HepG2 (cell line): ENCODE data around the gene IRF3. TPM values are rescaled to one million over a fixed set of nuclear protein-coding genes. Genes with fewer than 3 reads are reported as not detected.

Source experiments
- ASH2L ChIP-seq: fragments of 300-600, 200-600 bp; sonication (generic); IDR thresholded peaks from 2 replicates; pipeline ENCODE4 v1.7.0; 2017; ENCODE audit warnings: low read depth, mild to moderate bottlenecking, moderate library complexity, mixed read lengths, low read length; ENCODE audit not compliant: insufficient read length
- ATF2 ChIP-seq: sonication (generic); formaldehyde crosslinking; IDR thresholded peaks from 2 replicates; pipeline ENCODE4 v1.4.0; 2020; ENCODE audit warnings: missing genetic modification reagents
- CHCHD3 ChIP-seq: sonication (generic); formaldehyde crosslinking; IDR thresholded peaks from 2 replicates; pipeline ENCODE4 v1.8.0; 2022; ENCODE audit warnings: mild to moderate bottlenecking, missing genetic modification reagents, moderate library complexity
- DNMT1 ChIP-seq: sonication (generic); formaldehyde crosslinking; IDR thresholded peaks from 2 replicates; pipeline ENCODE4 v1.5.1; 2020; ENCODE audit warnings: mild to moderate bottlenecking, missing genetic modification reagents
- GFI1 ChIP-seq: sonication (generic); formaldehyde crosslinking; IDR thresholded peaks from 2 replicates; pipeline ENCODE4 v1.5.0; 2020; ENCODE audit warnings: missing genetic modification reagents, mild to moderate bottlenecking, borderline replicate concordance
- KLF13 ChIP-seq: sonication (generic); formaldehyde crosslinking; IDR thresholded peaks from 2 replicates; pipeline ENCODE4 v1.4.0; 2020; ENCODE audit warnings: mild to moderate bottlenecking, missing genetic modification reagents
- KLF15 ChIP-seq: sonication (generic); formaldehyde crosslinking; IDR thresholded peaks from 2 replicates; pipeline ENCODE4 v1.8.1; 2023; ENCODE audit warnings: borderline replicate concordance, mild to moderate bottlenecking, inconsistent platforms, missing genetic modification reagents, mixed read lengths
- NFE2L1 ChIP-seq: sonication (generic); formaldehyde crosslinking; IDR thresholded peaks from 2 replicates; pipeline ENCODE4 v1.4.0; 2020; ENCODE audit warnings: missing genetic modification reagents, mild to moderate bottlenecking, borderline replicate concordance
- SOX13 ChIP-seq, 3 experiments: fragments of 450-650 bp in 1 of 3; sonication (generic) in 1 of 3; formaldehyde crosslinking in 1 of 3; IDR thresholded peaks in 2 of 3; conservative IDR thresholded peaks in 1 of 3; 2 replicates each; pipeline versions ENCODE4 v1.5.0 to v1.6.1; 2016 to 2020; ENCODE audit warnings: antibody characterized with exemption in 1 of 3, mild to moderate bottlenecking in 1 of 3, missing compliant biosample characterization in 1 of 3, missing genetic modification reagents in 1 of 3, moderate library complexity in 1 of 3
- THRA ChIP-seq: sonication (generic); formaldehyde crosslinking; IDR thresholded peaks from 2 replicates; pipeline ENCODE4 v1.4.0; 2020; ENCODE audit warnings: missing genetic modification reagents, borderline replicate concordance
- USF2 ChIP-seq, 2 experiments: sonication (generic) in 1 of 2; formaldehyde crosslinking in 1 of 2; IDR thresholded peaks; 2 replicates each; pipeline versions ENCODE4 v1.5.1 to v1.6.1; 2011 to 2020; ENCODE audit warnings: borderline replicate concordance in 1 of 2, low read depth in 1 of 2, low read length in 1 of 2, mild to moderate bottlenecking in 1 of 2, missing genetic modification reagents in 1 of 2, moderate library complexity in 1 of 2
- ZNF567 ChIP-seq: sonication (generic); formaldehyde crosslinking; IDR thresholded peaks from 2 replicates; pipeline ENCODE4 v1.8.1; 2023; ENCODE audit warnings: mild to moderate bottlenecking, missing genetic modification reagents, borderline replicate concordance
- polyA plus RNA-seq, 8 experiments: library from polyadenylated mRNA; depleted of rRNA in 3 of 8; stranded (reverse) in 7 of 8; unstranded in 1 of 8; fragments of >200 nt; fragmentation: Illumina TruSeq in 4 of 8; extraction: Trizol in 4 of 8; gene quantifications; 2 replicates each; pipeline versions ENCODE4 v1.2.1 to v1.2.3, GENCODE V29; 2011 to 2016; ENCODE audit warnings: low read depth in 4 of 8, missing spikeins in 1 of 8, mixed read lengths in 1 of 8; ENCODE audit not compliant: insufficient read depth in 1 of 8
- total RNA-seq, 5 experiments: library from RNA; depleted of rRNA; stranded (reverse); fragments of >200 nt; fragmentation: Illumina TruSeq; extraction: Trizol; gene quantifications; 2 replicates each; pipeline ENCODE4 v1.2.3, GENCODE V29; 2016; ENCODE audit warnings: low read depth in 1 of 5
- TF ChIP-seq, protein P1 (sequence below): sonication (generic); formaldehyde crosslinking; IDR thresholded peaks from 2 replicates; pipeline ENCODE4 v1.5.1; 2020; ENCODE audit warnings: missing genetic modification reagents, mild to moderate bottlenecking, borderline replicate concordance
- TF ChIP-seq, protein P2 (sequence below), 2 experiments: fragments of 450-650 bp in 1 of 2; sonication (generic) in 1 of 2; formaldehyde crosslinking; IDR thresholded peaks; 2 replicates each; pipeline versions ENCODE4 v1.5.0 to v1.8.0; 2020 to 2022; ENCODE audit warnings: mild to moderate bottlenecking in 1 of 2, missing genetic modification reagents in 1 of 2
- TF ChIP-seq, protein P3 (sequence below): IDR thresholded peaks from 2 replicates; pipeline ENCODE4 v1.6.1; 2016; ENCODE audit warnings: missing compliant biosample characterization, missing genetic modification reagents, borderline replicate concordance

Gene IRF3
- total and polyA plus RNA-seq, 2 of the 13 experiments (the other 11 are each of a cell fraction or from before 2014, with no cell fraction given): 61.9 to 65.5 TPM

DNA sequence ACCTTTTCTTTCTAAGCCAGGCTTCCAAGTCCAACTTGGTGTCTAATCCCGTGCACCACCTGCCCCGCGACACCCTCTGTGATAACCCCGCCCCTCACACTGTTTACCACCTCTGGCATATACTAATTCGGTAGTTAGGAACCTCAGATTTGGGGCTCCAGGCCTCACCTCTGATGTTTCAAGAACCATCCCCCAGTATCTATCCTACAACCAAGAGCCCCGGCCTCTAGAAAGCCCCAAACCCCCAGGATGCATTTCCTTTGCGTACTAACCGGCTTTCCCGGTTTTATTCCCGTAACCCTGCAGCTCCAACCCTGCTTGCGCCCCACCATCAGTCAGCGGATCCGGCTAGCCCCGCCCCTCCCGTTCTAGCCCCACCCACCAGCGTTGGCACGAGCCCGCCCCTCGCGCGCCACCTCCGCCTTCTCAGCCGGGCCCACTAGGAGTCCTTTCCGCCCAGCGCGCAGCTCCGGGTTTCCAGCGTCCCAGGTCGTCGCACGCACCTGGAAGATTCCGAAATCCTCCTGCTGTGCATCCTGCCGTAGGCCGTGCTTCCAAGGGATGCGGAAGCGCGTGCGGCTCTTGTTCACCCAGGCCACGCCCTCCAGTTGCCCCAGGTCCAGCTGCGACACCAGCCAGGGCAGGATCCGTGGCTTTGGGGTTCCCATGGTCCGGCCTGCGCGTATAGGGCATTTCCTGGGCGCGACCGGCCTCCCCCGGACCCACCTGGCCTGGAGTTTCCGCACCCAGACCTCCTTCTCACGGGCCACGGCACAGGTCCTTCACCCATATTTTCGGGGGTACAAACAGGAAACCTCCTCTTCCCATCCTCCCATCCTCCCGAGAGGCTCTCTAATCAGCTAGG is 1.3 kb downstream of the IRF3 start (continued):
- TF ChIP-seq, protein P1, sequence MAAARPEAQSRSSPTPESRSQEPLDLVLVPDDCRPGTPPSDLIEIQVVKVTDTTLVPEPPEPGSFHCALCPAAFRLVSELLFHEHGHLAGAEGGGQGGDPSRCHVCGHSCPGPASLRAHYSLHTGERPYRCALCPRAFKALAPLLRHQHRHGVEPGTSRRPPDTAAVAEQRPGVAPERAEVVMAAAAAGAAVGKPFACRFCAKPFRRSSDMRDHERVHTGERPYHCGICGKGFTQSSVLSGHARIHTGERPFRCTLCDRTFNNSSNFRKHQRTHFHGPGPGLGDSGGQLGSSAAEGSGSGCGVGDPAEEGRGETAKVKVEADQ (CRISPR knock-in tag): peak; percentile 41; the same call in 1 of the 2 replicates
- TF ChIP-seq THRA (CRISPR knock-in tag): peak; percentile 44; the same call in 1 of the 2 replicates
- no peak for TF ChIP-seq NFE2L1 (CRISPR knock-in tag)
- TF ChIP-seq KLF13 (CRISPR knock-in tag): no peak
- TF ChIP-seq SOX13 (IDR thresholded peaks at IDR 0.05): no peak
- TF ChIP-seq SOX13 (CRISPR knock-in tag; conservative IDR thresholded peaks at IDR 0.05 in 1 of 2, IDR thresholded peaks at IDR 0.05 in 1 of 2): 0 out of 4 replicates have a peak, but pooled peaks of 1 of the 2 experiments have one; percentile 13
- TF ChIP-seq USF2 (IDR thresholded peaks at IDR 0.05; ENCODE audit: low read depth, low read length): no peak
- peak; percentile 49; the same call in 1 of the 2 replicates for TF ChIP-seq USF2 (CRISPR knock-in tag; IDR thresholded peaks at IDR 0.05; ENCODE audit: borderline replicate concordance)
- peak; percentile 79 for TF ChIP-seq CHCHD3 (CRISPR knock-in tag)
- TF ChIP-seq DNMT1 (CRISPR knock-in tag): no peak
- no peak for TF ChIP-seq GFI1 (CRISPR knock-in tag)
- 0 out of 2 replicates have a peak, but pooled peaks have one; percentile 17 for TF ChIP-seq ATF2 (CRISPR knock-in tag)
- TF ChIP-seq, protein P2, sequence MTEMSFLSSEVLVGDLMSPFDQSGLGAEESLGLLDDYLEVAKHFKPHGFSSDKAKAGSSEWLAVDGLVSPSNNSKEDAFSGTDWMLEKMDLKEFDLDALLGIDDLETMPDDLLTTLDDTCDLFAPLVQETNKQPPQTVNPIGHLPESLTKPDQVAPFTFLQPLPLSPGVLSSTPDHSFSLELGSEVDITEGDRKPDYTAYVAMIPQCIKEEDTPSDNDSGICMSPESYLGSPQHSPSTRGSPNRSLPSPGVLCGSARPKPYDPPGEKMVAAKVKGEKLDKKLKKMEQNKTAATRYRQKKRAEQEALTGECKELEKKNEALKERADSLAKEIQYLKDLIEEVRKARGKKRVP (CRISPR knock-in tag; IDR thresholded peaks at IDR 0.05): peak in 1 of 2 experiments; percentile 12; a peak in 1 of 4 replicates
- TF ChIP-seq KLF15: 0 out of 2 replicates have a peak, but pooled peaks have one; percentile 11
- TF ChIP-seq, protein P3, sequence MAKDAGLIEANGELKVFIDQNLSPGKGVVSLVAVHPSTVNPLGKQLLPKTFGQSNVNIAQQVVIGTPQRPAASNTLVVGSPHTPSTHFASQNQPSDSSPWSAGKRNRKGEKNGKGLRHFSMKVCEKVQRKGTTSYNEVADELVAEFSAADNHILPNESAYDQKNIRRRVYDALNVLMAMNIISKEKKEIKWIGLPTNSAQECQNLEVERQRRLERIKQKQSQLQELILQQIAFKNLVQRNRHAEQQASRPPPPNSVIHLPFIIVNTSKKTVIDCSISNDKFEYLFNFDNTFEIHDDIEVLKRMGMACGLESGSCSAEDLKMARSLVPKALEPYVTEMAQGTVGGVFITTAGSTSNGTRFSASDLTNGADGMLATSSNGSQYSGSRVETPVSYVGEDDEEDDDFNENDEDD (CRISPR knock-in tag): peak; percentile 63; the same call in 1 of the 2 replicates
- TF ChIP-seq ASH2L: peak; percentile 16
- no peak for TF ChIP-seq ZNF567
